K562 (cell line): ENCODE results near the gene FARP1.

Source experiments
- CEBPB ChIP-seq: fragments of 450-650 bp; IDR thresholded peaks from 2 replicates; pipeline ENCODE4 v1.6.1; 2016; ENCODE audit warnings: missing genetic modification characterization, missing compliant biosample characterization
- CTCF ChIP-seq, 3 experiments: IDR thresholded peaks in 2 of 3; conservative IDR thresholded peaks in 1 of 3; 2 replicates each; pipeline ENCODE4 v1.5.1; 2011 to 2012; ENCODE audit warnings: low read length in 3 of 3, mild to moderate bottlenecking in 3 of 3, control low read depth in 2 of 3, improper control_type of control experiment in 1 of 3, inconsistent platforms in 1 of 3, low read depth in 1 of 3, mixed read lengths in 1 of 3, moderate library complexity in 1 of 3; ENCODE audit not compliant: insufficient read depth in 2 of 3
- EZH2 ChIP-seq: IDR thresholded peaks from 2 replicates; pipeline ENCODE4 v1.6.1; 2012; ENCODE audit warnings: low read depth, mild to moderate bottlenecking, inconsistent platforms, low read length, borderline replicate concordance
- FOXM1 ChIP-seq, 2 experiments: fragments of 450-650 bp in 1 of 2; sonication (generic) in 1 of 2; formaldehyde crosslinking in 1 of 2; IDR thresholded peaks; 2 replicates each; pipeline versions ENCODE4 v1.6.1 to v1.9.0; 2017 to 2022; ENCODE audit warnings: low read depth in 2 of 2, mild to moderate bottlenecking in 2 of 2, missing genetic modification reagents in 1 of 2, moderate library complexity in 1 of 2
- MXD1 ChIP-seq: fragments of 250-450 bp; sonication (Bioruptor Pico); IDR thresholded peaks from 2 replicates; pipeline ENCODE4 v1.8.0; 2021; ENCODE audit warnings: borderline replicate concordance, mild to moderate bottlenecking, moderate library complexity; ENCODE audit not compliant: poor library complexity, severe bottlenecking

GRCh38 chr13:98334620-98335205, 191.8 kb downstream of the FARP1 start:
- no peak for TF ChIP-seq FOXM1 (IDR thresholded peaks at IDR 0.05; ENCODE audit: low read depth)
- no peak for TF ChIP-seq FOXM1 (CRISPR knock-in tag; IDR thresholded peaks at IDR 0.05; ENCODE audit: low read depth)
- TF ChIP-seq EZH2, result no peak
- no peak for TF ChIP-seq CEBPB (tag)
- TF ChIP-seq CTCF (IDR thresholded peaks at IDR 0.05 in 2 of 3, conservative IDR thresholded peaks at IDR 0.05 in 1 of 3; ENCODE audit: insufficient read depth in 2 of 3, low read depth in 1 of 3, low read length in 3 of 3), result no peak
- no peak for TF ChIP-seq MXD1 (CRISPR knock-in tag)
